Measurements from ENCODE around the gene PLXNC1.
A peak's percentile ranks its signal among the peaks of the same experiment; 100 is the strongest.

Gene PLXNC1

GRCh38 chr12:94264736-94265485, 116.5 kb downstream of the PLXNC1 start:
- DNase-seq (ENCODE audit: low read depth in 2 of 2): no peak

- no peak for DNase-seq (ENCODE audit: low read depth in 2 of 2)
Observed at GRCh38 chr12:94265539-94265938, 117.2 kb downstream of the PLXNC1 start.

- DNase-seq (ENCODE audit: low read depth in 2 of 2): no peak
Observed at GRCh38 chr12:94265966-94266745, 117.8 kb downstream of the PLXNC1 start.

GRCh38 chr12:94266796-94267536, 118.6 kb downstream of the PLXNC1 start:
- DNase-seq (ENCODE audit: low read depth in 2 of 2): no peak

- no peak for DNase-seq (ENCODE audit: low read depth in 2 of 2)
Observed at GRCh38 chr12:94267537-94267872, 119.1 kb downstream of the PLXNC1 start.

- DNase-seq (ENCODE audit: low read depth in 2 of 2): no peak
Observed at GRCh38 chr12:94267921-94268471, 119.6 kb downstream of the PLXNC1 start.

GRCh38 chr12:94269316-94269999, 121.1 kb downstream of the PLXNC1 start:
- DNase-seq (ENCODE audit: low read depth in 2 of 2): no peak

- no peak for DNase-seq (ENCODE audit: low read depth in 2 of 2)
Observed at GRCh38 chr12:94271351-94271750, 123.0 kb downstream of the PLXNC1 start.

- no peak for DNase-seq (ENCODE audit: low read depth in 2 of 2)
Observed at GRCh38 chr12:94272280-94272679, 123.9 kb downstream of the PLXNC1 start.

- no peak for DNase-seq (ENCODE audit: low read depth in 2 of 2)
Observed at GRCh38 chr12:94273272-94273671, 124.9 kb downstream of the PLXNC1 start.

GRCh38 chr12:94276725-94277124, 128.3 kb downstream of the PLXNC1 start:
- DNase-seq (ENCODE audit: low read depth in 2 of 2): no peak

GRCh38 chr12:94277426-94278000, 129.1 kb downstream of the PLXNC1 start:
- DNase-seq (ENCODE audit: low read depth in 2 of 2): no peak

GRCh38 chr12:94280063-94280462, 131.7 kb downstream of the PLXNC1 start:
- no peak for DNase-seq (ENCODE audit: low read depth in 2 of 2)

- peak in 1 of 2 donors; percentile 22 for DNase-seq (ENCODE audit: low read depth in 2 of 2)
Observed at GRCh38 chr12:94282675-94283074, 134.3 kb downstream of the PLXNC1 start.

- no peak for DNase-seq (ENCODE audit: low read depth in 2 of 2)
Observed at GRCh38 chr12:94284046-94284445, 135.7 kb downstream of the PLXNC1 start.

GRCh38 chr12:94284859-94285258, 136.5 kb downstream of the PLXNC1 start:
- no peak for DNase-seq (ENCODE audit: low read depth in 2 of 2)

GRCh38 chr12:94285943-94286582, 137.7 kb downstream of the PLXNC1 start:
- no peak for DNase-seq (ENCODE audit: low read depth in 2 of 2)

GRCh38 chr12:94286583-94287244, 138.3 kb downstream of the PLXNC1 start:
- no peak for DNase-seq (ENCODE audit: low read depth in 2 of 2)

GRCh38 chr12:94287245-94287628, 138.9 kb downstream of the PLXNC1 start:
- no peak for DNase-seq (ENCODE audit: low read depth in 2 of 2)

Measured in stimulated activated CD4-positive, alpha-beta T cell treated with anti-CD3 and anti-CD28 coated beads, Interleukin-1b, Interleukin-23, amount 100 ng/mL, for 4 hours (primary cell).